WTC11 (cell line): Measurements from ENCODE around the gene DOCK1. TPM values are rescaled to one million over a fixed set of nuclear protein-coding genes. Genes with fewer than 3 reads are reported as not detected.

Experiments used
- ATAC-seq: fragments of 200-7000 bp; cut with Tn5 transposase; 2 replicates; pipeline ENCODE4 v1.10.0; 2021; ENCODE audit warnings: mild to moderate bottlenecking, moderate library complexity
- CTCF ChIA-PET: fragments of 300-600 bp; sonication (Branson Sonifier 250); formaldehyde crosslinking; loops from one replicate; lab custom pipeline; 2021; ENCODE audit warnings: antibody characterized with exemption; lab: Charles Lee
- POLR2A ChIA-PET: fragments of 350-600 bp; sonication (Branson Sonifier 250); formaldehyde crosslinking; loops from one replicate; lab custom pipeline; 2021; ENCODE audit warnings: antibody characterized with exemption; lab: Charles Lee
- DNase-seq: peaks from one replicate; pipeline ENCODE4 v3.0.0; 2021; ENCODE audit warnings: low spot score
- H3K27ac Mint-ChIP-seq: 2 replicates; pipeline ENCODE4 v1.8.0; 2021; ENCODE audit warnings: mixed read lengths
- H3K27me3 Mint-ChIP-seq: 2 replicates; pipeline ENCODE4 v1.8.0; 2021; ENCODE audit warnings: low read depth, mild to moderate bottlenecking, moderate library complexity, mixed read lengths
- H3K36me3 Mint-ChIP-seq: 2 replicates; pipeline ENCODE4 v1.8.0; 2021; ENCODE audit warnings: mixed read lengths
- H3K4me1 Mint-ChIP-seq: 2 replicates; pipeline ENCODE4 v1.8.0; 2022; ENCODE audit warnings: mixed read lengths
- H3K4me3 Mint-ChIP-seq: 2 replicates; pipeline ENCODE4 v1.8.0; 2021; ENCODE audit warnings: mild to moderate bottlenecking, moderate library complexity, mixed read lengths
- H3K9me3 Mint-ChIP-seq: 2 replicates; pipeline ENCODE4 v1.8.0; 2021; ENCODE audit warnings: mixed read lengths
- ATF1 ChIP-seq: sonication (generic); formaldehyde crosslinking; IDR thresholded peaks from 2 replicates; pipeline ENCODE4 v1.8.1; 2023; ENCODE audit warnings: mild to moderate bottlenecking, moderate library complexity, missing genetic modification reagents
- CREM ChIP-seq: sonication (generic); formaldehyde crosslinking; IDR thresholded peaks from 2 replicates; pipeline ENCODE4 v1.8.1; 2022; ENCODE audit warnings: mild to moderate bottlenecking, missing genetic modification reagents, moderate library complexity
- FOXK1 ChIP-seq: sonication (generic); formaldehyde crosslinking; IDR thresholded peaks from 2 replicates; pipeline ENCODE4 v1.8.0; 2022; ENCODE audit warnings: mild to moderate bottlenecking, moderate library complexity, missing genetic modification reagents
- FOXP1 ChIP-seq: sonication (generic); formaldehyde crosslinking; IDR thresholded peaks from 2 replicates; pipeline ENCODE4 v1.8.0; 2022; ENCODE audit warnings: missing genetic modification reagents, mild to moderate bottlenecking, moderate library complexity, borderline replicate concordance
- GRHL2 ChIP-seq: fragments of 250-450 bp; sonication (Bioruptor Pico); IDR thresholded peaks from 2 replicates; pipeline ENCODE4 v1.8.0; 2022; ENCODE audit warnings: mild to moderate bottlenecking, moderate library complexity; ENCODE audit not compliant: insufficient replicate concordance, severe bottlenecking
- KAT7 ChIP-seq: sonication (generic); formaldehyde crosslinking; IDR thresholded peaks from 2 replicates; pipeline ENCODE4 v1.8.1; 2023; ENCODE audit warnings: missing genetic modification reagents, mild to moderate bottlenecking, borderline replicate concordance
- MXD4 ChIP-seq: fragments of 250-450 bp; sonication (Bioruptor Pico); IDR thresholded peaks from 2 replicates; pipeline ENCODE4 v1.8.0; 2021; ENCODE audit warnings: mild to moderate bottlenecking, moderate library complexity, borderline replicate concordance
- MYBL2 ChIP-seq: sonication (generic); formaldehyde crosslinking; IDR thresholded peaks from 2 replicates; pipeline ENCODE4 v1.8.1; 2023; ENCODE audit warnings: mild to moderate bottlenecking, moderate library complexity, missing genetic modification reagents
- NFATC4 ChIP-seq: fragments of 250-450 bp; sonication (Bioruptor Pico); IDR thresholded peaks from 2 replicates; pipeline ENCODE4 v1.9.0; 2021; ENCODE audit warnings: mild to moderate bottlenecking
- NFYB ChIP-seq: sonication (generic); formaldehyde crosslinking; conservative IDR thresholded peaks from 2 replicates; pipeline ENCODE4 v1.8.0; 2022; ENCODE audit warnings: low read depth, missing genetic modification reagents
- NR2C2 ChIP-seq: sonication (generic); formaldehyde crosslinking; IDR thresholded peaks from 2 replicates; pipeline ENCODE4 v1.8.0; 2022; ENCODE audit warnings: mild to moderate bottlenecking, missing genetic modification reagents
- NR3C1 ChIP-seq: sonication (generic); formaldehyde crosslinking; conservative IDR thresholded peaks from 2 replicates; pipeline ENCODE4 v1.8.1; 2023; ENCODE audit warnings: low read depth, mild to moderate bottlenecking, missing genetic modification reagents
- RELA ChIP-seq: sonication (generic); formaldehyde crosslinking; IDR thresholded peaks from 2 replicates; pipeline ENCODE4 v1.8.1; 2022; ENCODE audit warnings: missing genetic modification reagents, mild to moderate bottlenecking, borderline replicate concordance
- SOX15 ChIP-seq: fragments of 250-450 bp; sonication (Bioruptor Pico); IDR thresholded peaks from 2 replicates; pipeline ENCODE4 v1.9.0; 2021; ENCODE audit warnings: mild to moderate bottlenecking
- TEAD1 ChIP-seq: sonication (generic); formaldehyde crosslinking; IDR thresholded peaks from 2 replicates; pipeline ENCODE4 v1.8.0; 2022; ENCODE audit warnings: mild to moderate bottlenecking, missing genetic modification reagents
- ZNF121 ChIP-seq: sonication (generic); formaldehyde crosslinking; IDR thresholded peaks from 2 replicates; pipeline ENCODE4 v1.8.0; 2023; ENCODE audit warnings: missing genetic modification reagents
- ZNF263 ChIP-seq: sonication (generic); formaldehyde crosslinking; IDR thresholded peaks from 2 replicates; pipeline ENCODE4 v1.8.1; 2022; ENCODE audit warnings: low read depth, mild to moderate bottlenecking, moderate library complexity, missing genetic modification reagents
- ZNF671 ChIP-seq: fragments of 250-450 bp; sonication (Bioruptor Pico); IDR thresholded peaks from 2 replicates; pipeline ENCODE4 v1.8.0; 2021; ENCODE audit warnings: mild to moderate bottlenecking
- total RNA-seq: library from RNA; stranded (reverse); gene quantifications from 3 replicates; pipeline ENCODE4 v1.2.3, GENCODE V29; 2021
- TF ChIP-seq, protein P1 (sequence below): fragments of 250-450 bp; sonication (Bioruptor Pico); IDR thresholded peaks from 2 replicates; pipeline ENCODE4 v1.9.0; 2021; ENCODE audit warnings: moderate library complexity, mild to moderate bottlenecking, inconsistent platforms, borderline replicate concordance
- TF ChIP-seq, protein P2 (sequence below): fragments of 250-450 bp; sonication (Bioruptor Pico); IDR thresholded peaks from 2 replicates; pipeline ENCODE4 v1.9.0; 2021; ENCODE audit warnings: mild to moderate bottlenecking
- TF ChIP-seq, protein P3 (sequence below): sonication (generic); formaldehyde crosslinking; IDR thresholded peaks from 2 replicates; pipeline ENCODE4 v1.8.0; 2023; ENCODE audit warnings: missing genetic modification reagents
- TF ChIP-seq, protein P4 (sequence below): fragments of 200-600 bp; IDR thresholded peaks from 2 replicates; pipeline ENCODE4 v1.8.0; 2022; ENCODE audit warnings: antibody characterized with exemption
- TF ChIP-seq, protein P5 (sequence below): sonication (generic); formaldehyde crosslinking; IDR thresholded peaks from 2 replicates; pipeline ENCODE4 v1.8.1; 2022; ENCODE audit warnings: mild to moderate bottlenecking, moderate library complexity, missing genetic modification reagents
- TF ChIP-seq, protein P6 (sequence below): sonication (generic); formaldehyde crosslinking; conservative IDR thresholded peaks from 2 replicates; pipeline ENCODE4 v1.8.1; 2023; ENCODE audit warnings: mild to moderate bottlenecking, low read depth, missing genetic modification reagents, moderate library complexity
- TF ChIP-seq, protein P7 (sequence below): sonication (generic); formaldehyde crosslinking; IDR thresholded peaks from 2 replicates; pipeline ENCODE4 v1.8.1; 2022; ENCODE audit warnings: missing genetic modification reagents, borderline replicate concordance

Gene DOCK1
- total RNA-seq, 1 experiment from 2014 or later: 52.1 TPM

DNA sequence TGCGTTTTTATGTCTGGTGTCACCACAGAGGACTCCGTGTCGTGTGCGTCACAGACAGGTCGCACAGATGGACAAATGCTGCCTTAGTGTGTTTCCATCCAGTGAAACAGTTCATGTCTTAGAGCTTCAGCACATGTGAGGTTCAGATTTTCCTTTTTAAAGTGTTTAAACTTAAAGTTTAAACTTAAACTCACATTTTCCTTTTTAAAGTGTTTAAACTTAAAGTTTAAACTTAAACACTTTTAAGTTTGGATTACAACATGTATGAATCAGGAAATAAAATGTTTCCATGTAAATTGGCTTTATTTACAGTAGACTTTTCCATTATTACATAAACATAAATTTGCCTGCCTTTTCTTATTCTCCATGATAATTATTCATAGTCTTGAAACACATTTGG, 223.9 kb downstream of the DOCK1 start:
- ChIA-PET CTCF (no interaction called here), POLR2A (no interaction called here)
- Mint-ChIP-seq H3K36me3 (peaks cover 34% of the 10 kb centered on the region), H3K4me3 (no peak overlapping the region), H3K9me3 (peaks cover 4% of the 10 kb centered on the region; the same call in 1 of the 2 replicates), H3K4me1 (no peaks in the 10 kb centered on the region), H3K27me3 (no peaks in the 10 kb centered on the region), H3K27ac (no peak overlapping the region)
- no peak for TF ChIP-seq GRHL2 (CRISPR knock-in tag)
- TF ChIP-seq FOXK1 (CRISPR knock-in tag): no peak
- no peak for TF ChIP-seq NR3C1 (CRISPR knock-in tag)
- TF ChIP-seq KAT7 (CRISPR knock-in tag): no peak
- TF ChIP-seq, protein P1, sequence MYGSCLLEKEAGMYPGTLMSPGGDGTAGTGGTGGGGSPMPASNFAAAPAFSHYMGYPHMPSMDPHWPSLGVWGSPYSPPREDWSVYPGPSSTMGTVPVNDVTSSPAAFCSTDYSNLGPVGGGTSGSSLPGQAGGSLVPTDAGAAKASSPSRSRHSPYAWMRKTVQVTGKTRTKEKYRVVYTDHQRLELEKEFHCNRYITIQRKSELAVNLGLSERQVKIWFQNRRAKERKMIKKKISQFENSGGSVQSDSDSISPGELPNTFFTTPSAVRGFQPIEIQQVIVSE: no peak
- TF ChIP-seq ZNF263 (CRISPR knock-in tag): no peak
- no peak for TF ChIP-seq RELA
- TF ChIP-seq MXD4 (CRISPR knock-in tag): no peak
- TF ChIP-seq SOX15 (CRISPR knock-in tag): no peak
- TF ChIP-seq MYBL2 (CRISPR knock-in tag): no peak
- TF ChIP-seq, protein P2, sequence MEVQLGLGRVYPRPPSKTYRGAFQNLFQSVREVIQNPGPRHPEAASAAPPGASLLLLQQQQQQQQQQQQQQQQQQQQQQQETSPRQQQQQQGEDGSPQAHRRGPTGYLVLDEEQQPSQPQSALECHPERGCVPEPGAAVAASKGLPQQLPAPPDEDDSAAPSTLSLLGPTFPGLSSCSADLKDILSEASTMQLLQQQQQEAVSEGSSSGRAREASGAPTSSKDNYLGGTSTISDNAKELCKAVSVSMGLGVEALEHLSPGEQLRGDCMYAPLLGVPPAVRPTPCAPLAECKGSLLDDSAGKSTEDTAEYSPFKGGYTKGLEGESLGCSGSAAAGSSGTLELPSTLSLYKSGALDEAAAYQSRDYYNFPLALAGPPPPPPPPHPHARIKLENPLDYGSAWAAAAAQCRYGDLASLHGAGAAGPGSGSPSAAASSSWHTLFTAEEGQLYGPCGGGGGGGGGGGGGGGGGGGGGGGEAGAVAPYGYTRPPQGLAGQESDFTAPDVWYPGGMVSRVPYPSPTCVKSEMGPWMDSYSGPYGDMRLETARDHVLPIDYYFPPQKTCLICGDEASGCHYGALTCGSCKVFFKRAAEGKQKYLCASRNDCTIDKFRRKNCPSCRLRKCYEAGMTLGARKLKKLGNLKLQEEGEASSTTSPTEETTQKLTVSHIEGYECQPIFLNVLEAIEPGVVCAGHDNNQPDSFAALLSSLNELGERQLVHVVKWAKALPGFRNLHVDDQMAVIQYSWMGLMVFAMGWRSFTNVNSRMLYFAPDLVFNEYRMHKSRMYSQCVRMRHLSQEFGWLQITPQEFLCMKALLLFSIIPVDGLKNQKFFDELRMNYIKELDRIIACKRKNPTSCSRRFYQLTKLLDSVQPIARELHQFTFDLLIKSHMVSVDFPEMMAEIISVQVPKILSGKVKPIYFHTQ (CRISPR knock-in tag): no peak
- no peak for TF ChIP-seq ZNF671
- no peak for TF ChIP-seq NFYB (CRISPR knock-in tag)
- TF ChIP-seq ATF1 (CRISPR knock-in tag): no peak
- TF ChIP-seq FOXP1: no peak
- TF ChIP-seq, protein P3, sequence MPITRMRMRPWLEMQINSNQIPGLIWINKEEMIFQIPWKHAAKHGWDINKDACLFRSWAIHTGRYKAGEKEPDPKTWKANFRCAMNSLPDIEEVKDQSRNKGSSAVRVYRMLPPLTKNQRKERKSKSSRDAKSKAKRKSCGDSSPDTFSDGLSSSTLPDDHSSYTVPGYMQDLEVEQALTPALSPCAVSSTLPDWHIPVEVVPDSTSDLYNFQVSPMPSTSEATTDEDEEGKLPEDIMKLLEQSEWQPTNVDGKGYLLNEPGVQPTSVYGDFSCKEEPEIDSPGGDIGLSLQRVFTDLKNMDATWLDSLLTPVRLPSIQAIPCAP (CRISPR knock-in tag): no peak
- DNase-seq: no peak
- ATAC-seq: no peak

DNA sequence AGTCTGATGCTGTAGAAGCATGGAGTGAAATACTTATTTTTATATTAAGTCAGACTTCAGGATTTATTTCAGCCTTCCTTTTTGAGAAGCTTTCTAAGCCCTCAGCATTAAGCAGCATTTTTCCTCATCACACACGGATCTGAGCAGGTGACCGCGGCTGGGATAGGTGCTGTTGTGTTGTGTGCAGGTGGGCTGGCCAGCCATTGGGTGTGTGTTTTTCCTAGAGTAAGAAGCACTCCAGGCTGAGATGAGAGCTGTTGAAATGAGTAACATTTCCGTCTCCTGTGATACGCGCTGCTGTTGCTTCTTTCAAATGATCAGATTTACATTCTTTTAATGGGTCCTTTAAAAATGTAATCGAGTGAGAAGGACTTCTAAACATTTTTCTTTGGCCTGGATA, 227.2 kb downstream of the DOCK1 start:
- DNase-seq: no peak
- Mint-ChIP-seq H3K27me3 (no peaks in the 10 kb centered on the region), H3K4me3 (no peak overlapping the region), H3K4me1 (no peaks in the 10 kb centered on the region), H3K36me3 (peaks cover 20% of the 10 kb centered on the region), H3K9me3 (peaks cover 4% of the 10 kb centered on the region; the same call in 1 of the 2 replicates), H3K27ac (no peak overlapping the region)
- ATAC-seq: no peak
- ChIA-PET POLR2A (no interaction called here), CTCF (no interaction called here)
- TF ChIP-seq NFATC4 (CRISPR knock-in tag) (no peak), CREM (CRISPR knock-in tag) (no peak), TEAD1 (CRISPR knock-in tag) (no peak), KAT7 (CRISPR knock-in tag) (no peak), NR2C2 (CRISPR knock-in tag) (no peak), ZNF121 (no peak), ZNF671 (no peak), SOX15 (CRISPR knock-in tag) (no peak)
- TF ChIP-seq, protein P4, sequence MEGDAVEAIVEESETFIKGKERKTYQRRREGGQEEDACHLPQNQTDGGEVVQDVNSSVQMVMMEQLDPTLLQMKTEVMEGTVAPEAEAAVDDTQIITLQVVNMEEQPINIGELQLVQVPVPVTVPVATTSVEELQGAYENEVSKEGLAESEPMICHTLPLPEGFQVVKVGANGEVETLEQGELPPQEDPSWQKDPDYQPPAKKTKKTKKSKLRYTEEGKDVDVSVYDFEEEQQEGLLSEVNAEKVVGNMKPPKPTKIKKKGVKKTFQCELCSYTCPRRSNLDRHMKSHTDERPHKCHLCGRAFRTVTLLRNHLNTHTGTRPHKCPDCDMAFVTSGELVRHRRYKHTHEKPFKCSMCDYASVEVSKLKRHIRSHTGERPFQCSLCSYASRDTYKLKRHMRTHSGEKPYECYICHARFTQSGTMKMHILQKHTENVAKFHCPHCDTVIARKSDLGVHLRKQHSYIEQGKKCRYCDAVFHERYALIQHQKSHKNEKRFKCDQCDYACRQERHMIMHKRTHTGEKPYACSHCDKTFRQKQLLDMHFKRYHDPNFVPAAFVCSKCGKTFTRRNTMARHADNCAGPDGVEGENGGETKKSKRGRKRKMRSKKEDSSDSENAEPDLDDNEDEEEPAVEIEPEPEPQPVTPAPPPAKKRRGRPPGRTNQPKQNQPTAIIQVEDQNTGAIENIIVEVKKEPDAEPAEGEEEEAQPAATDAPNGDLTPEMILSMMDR: no peak
- TF ChIP-seq, protein P5, sequence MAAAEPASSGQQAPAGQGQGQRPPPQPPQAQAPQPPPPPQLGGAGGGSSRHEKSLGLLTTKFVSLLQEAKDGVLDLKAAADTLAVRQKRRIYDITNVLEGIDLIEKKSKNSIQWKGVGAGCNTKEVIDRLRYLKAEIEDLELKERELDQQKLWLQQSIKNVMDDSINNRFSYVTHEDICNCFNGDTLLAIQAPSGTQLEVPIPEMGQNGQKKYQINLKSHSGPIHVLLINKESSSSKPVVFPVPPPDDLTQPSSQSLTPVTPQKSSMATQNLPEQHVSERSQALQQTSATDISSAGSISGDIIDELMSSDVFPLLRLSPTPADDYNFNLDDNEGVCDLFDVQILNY (CRISPR knock-in tag): no peak
- TF ChIP-seq, protein P6, sequence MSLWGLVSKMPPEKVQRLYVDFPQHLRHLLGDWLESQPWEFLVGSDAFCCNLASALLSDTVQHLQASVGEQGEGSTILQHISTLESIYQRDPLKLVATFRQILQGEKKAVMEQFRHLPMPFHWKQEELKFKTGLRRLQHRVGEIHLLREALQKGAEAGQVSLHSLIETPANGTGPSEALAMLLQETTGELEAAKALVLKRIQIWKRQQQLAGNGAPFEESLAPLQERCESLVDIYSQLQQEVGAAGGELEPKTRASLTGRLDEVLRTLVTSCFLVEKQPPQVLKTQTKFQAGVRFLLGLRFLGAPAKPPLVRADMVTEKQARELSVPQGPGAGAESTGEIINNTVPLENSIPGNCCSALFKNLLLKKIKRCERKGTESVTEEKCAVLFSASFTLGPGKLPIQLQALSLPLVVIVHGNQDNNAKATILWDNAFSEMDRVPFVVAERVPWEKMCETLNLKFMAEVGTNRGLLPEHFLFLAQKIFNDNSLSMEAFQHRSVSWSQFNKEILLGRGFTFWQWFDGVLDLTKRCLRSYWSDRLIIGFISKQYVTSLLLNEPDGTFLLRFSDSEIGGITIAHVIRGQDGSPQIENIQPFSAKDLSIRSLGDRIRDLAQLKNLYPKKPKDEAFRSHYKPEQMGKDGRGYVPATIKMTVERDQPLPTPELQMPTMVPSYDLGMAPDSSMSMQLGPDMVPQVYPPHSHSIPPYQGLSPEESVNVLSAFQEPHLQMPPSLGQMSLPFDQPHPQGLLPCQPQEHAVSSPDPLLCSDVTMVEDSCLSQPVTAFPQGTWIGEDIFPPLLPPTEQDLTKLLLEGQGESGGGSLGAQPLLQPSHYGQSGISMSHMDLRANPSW: no peak
- TF ChIP-seq, protein P7, sequence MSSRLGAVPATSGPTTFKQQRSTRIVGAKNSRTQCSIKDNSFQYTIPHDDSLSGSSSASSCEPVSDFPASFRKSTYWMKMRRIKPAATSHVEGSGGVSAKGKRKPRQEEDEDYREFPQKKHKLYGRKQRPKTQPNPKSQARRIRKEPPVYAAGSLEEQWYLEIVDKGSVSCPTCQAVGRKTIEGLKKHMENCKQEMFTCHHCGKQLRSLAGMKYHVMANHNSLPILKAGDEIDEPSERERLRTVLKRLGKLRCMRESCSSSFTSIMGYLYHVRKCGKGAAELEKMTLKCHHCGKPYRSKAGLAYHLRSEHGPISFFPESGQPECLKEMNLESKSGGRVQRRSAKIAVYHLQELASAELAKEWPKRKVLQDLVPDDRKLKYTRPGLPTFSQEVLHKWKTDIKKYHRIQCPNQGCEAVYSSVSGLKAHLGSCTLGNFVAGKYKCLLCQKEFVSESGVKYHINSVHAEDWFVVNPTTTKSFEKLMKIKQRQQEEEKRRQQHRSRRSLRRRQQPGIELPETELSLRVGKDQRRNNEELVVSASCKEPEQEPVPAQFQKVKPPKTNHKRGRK (CRISPR knock-in tag): no peak
